ENCODE data around the gene ACAD9. TPM values are rescaled to one million over a fixed set of nuclear protein-coding genes. Genes with fewer than 3 reads are reported as not detected.

Gene ACAD9
- total and polyA plus RNA-seq, 2 of the 13 experiments (the other 11 are each of a cell fraction or from before 2014, with no cell fraction given) = 15.3 to 38.2 TPM

DNA sequence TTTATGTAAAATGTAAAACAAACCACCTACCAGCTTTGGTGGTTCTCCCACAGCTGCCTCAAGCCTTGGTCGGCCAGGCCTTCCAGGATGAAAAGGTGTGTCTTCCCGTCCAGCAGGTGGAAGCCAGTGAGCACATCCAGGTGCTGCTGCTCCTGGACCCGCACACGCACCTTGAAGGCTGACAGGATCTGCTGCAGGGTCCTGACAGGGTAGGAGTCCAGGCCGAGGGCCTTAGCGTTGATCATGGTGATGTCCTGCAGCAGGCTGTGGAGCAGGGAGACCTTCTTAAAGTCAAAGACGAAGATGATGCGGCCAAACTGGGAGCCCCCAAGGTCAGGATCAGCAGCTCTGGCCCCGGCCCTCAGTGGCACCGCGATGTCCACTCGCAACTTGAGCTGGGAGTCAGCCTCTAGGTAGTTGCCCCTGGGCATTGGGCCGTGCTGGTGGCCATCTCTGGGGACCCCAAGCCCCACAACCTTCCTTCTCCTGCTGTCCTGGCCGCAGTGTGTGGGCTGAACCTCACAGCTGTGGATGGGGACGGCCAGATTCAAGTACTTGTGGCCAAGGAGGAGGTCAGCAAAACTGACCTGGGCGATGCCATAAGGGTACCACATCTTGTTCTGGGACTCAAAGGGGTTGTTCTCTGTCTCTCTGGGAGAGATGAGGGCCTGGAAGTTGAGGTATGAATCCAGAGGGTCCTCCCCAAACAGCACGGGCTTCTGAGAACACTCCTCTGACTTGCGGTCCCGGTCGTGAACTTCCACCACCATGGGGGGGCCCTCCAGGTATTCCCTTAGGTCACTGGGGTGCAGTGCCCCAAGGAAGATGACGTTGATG lies 65.8 kb downstream of the ACAD9 start:
- Histone ChIP-seq H3K9me3 (ENCODE audit: low read length) (no peaks in the 10 kb centered on the region), H3K27me3 (ENCODE audit: control insufficient read depth in 1 of 2, insufficient read depth in 2 of 2, low read length in 2 of 2) (peaks cover 0 to 7% of the 10 kb centered on the region in 2 experiments; a peak in 2 of 5 replicates), H3K4me2 (ENCODE audit: low read depth, low read length) (no peak overlapping the region), H3K79me2 (ENCODE audit: insufficient read depth, low read length) (no peaks in the 10 kb centered on the region), H3K4me3 (replicated peaks in 1 of 3; ENCODE audit: insufficient read depth in 1 of 3, low read depth in 2 of 3, low read length in 3 of 3) (no peak overlapping the region), H3K9ac (ENCODE audit: insufficient read depth, low read depth, low read length) (no peak overlapping the region), H3K27ac (ENCODE audit: extremely low read length, insufficient read depth, low read length) (no peak overlapping the region), H4K20me1 (ENCODE audit: insufficient read depth, low read length) (no peaks in the 10 kb centered on the region), H3K4me1 (ENCODE audit: insufficient read depth, low read length) (peaks cover 23% of the 10 kb centered on the region), H2AFZ (ENCODE audit: low read length) (no peak overlapping the region), H3K36me3 (replicated peaks in 1 of 2; ENCODE audit: control insufficient read depth in 1 of 2, insufficient read depth in 2 of 2, low read length in 2 of 2) (no peaks in the 10 kb centered on the region)
- intact Hi-C loops (cut with micrococcal nuclease; ENCODE audit: unreplicated experiment) = loop anchor here (10.0 kb wide), 1 partner anchor 330 kb away; no protein-coding TSS in a partner anchor
- BruUV-seq (replicated peaks) = no TSS peak
- DNase-seq (ENCODE audit: low spot score) = no peak
- ATAC-seq = no peak
- POLR2A ChIA-PET = no interaction called here
- no peak for FAIRE-seq
- in situ Hi-C loops (cut with HindIII; ENCODE audit: extremely low pct_ligation_motif_present, low pct_unique_long_range_greater_than_20kb) = no loop called here
- WGBS (ENCODE audit: low lambda C conversion rate) = 53% methylated on average over 7 of the region's 21 CpGs
- CTCF ChIA-PET (ENCODE audit: low intra/inter-chr PET ratio, low total read pairs) = no interaction called here
- TF ChIP-seq, protein P1, sequence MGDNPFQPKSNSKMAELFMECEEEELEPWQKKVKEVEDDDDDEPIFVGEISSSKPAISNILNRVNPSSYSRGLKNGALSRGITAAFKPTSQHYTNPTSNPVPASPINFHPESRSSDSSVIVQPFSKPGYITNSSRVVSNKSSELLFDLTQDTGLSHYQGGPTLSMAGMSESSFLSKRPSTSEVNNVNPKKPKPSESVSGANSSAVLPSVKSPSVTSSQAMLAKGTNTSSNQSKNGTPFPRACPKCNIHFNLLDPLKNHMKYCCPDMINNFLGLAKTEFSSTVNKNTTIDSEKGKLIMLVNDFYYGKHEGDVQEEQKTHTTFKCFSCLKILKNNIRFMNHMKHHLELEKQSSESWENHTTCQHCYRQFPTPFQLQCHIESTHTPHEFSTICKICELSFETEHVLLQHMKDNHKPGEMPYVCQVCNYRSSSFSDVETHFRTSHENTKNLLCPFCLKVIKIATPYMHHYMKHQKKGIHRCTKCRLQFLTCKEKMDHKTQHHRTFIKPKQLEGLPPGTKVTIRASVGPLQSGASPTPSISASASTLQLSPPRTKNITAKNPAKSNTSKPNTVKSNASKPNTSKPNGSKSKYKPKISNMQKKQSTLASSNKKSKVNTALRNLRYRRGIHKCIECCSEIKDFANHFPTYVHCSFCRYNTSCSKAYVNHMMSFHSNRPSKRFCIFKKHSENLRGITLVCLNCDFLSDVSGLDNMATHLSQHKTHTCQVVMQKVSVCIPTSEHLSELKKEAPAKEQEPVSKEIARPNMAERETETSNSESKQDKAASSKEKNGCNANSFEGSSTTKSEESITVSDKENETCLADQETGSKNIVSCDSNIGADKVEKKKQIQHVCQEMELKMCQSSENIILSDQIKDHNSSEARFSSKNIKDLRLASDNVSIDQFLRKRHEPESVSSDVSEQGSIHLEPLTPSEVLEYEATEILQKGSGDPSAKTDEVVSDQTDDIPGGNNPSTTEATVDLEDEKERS (CRISPR knock-in tag; IDR thresholded peaks at IDR 0.05) = no peak
- no peak for TF ChIP-seq SNAI1 (CRISPR knock-in tag; IDR thresholded peaks at IDR 0.05; ENCODE audit: borderline replicate concordance)
- no peak for TF ChIP-seq PTBP1 (IDR thresholded peaks at IDR 0.05; ENCODE audit: low read depth, low read length, poor library complexity, severe bottlenecking)
- TF ChIP-seq MED13 (CRISPR knock-in tag; IDR thresholded peaks at IDR 0.05) = no peak
- TF ChIP-seq ARHGAP35 (CRISPR knock-in tag; IDR thresholded peaks at IDR 0.05; ENCODE audit: borderline replicate concordance) = no peak
- TF ChIP-seq ZNF703 (CRISPR knock-in tag; IDR thresholded peaks at IDR 0.05; ENCODE audit: borderline replicate concordance) = no peak
- no peak for TF ChIP-seq ZFP37 (CRISPR knock-in tag; IDR thresholded peaks at IDR 0.05; ENCODE audit: borderline replicate concordance)
- no peak for TF ChIP-seq ZNF234 (CRISPR knock-in tag; conservative IDR thresholded peaks at IDR 0.05)
- TF ChIP-seq ZNF605 (CRISPR knock-in tag; IDR thresholded peaks at IDR 0.05) = no peak
- TF ChIP-seq, protein P2, sequence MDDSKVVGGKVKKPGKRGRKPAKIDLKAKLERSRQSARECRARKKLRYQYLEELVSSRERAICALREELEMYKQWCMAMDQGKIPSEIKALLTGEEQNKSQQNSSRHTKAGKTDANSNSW (CRISPR knock-in tag; IDR thresholded peaks at IDR 0.05; ENCODE audit: borderline replicate concordance) = no peak
- TF ChIP-seq, protein P3, sequence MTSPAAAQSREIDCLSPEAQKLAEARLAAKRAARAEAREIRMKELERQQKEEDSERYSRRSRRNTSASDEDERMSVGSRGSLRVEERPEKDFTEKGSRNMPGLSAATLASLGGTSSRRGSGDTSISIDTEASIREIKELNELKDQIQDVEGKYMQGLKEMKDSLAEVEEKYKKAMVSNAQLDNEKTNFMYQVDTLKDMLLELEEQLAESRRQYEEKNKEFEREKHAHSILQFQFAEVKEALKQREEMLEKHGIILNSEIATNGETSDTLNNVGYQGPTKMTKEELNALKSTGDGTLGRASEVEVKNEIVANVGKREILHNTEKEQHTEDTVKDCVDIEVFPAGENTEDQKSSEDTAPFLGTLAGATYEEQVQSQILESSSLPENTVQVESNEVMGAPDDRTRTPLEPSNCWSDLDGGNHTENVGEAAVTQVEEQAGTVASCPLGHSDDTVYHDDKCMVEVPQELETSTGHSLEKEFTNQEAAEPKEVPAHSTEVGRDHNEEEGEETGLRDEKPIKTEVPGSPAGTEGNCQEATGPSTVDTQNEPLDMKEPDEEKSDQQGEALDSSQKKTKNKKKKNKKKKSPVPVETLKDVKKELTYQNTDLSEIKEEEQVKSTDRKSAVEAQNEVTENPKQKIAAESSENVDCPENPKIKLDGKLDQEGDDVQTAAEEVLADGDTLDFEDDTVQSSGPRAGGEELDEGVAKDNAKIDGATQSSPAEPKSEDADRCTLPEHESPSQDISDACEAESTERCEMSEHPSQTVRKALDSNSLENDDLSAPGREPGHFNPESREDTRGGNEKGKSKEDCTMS (CRISPR knock-in tag; conservative IDR thresholded peaks at IDR 0.05) = no peak
- TF ChIP-seq EEA1 (CRISPR knock-in tag; IDR thresholded peaks at IDR 0.05; ENCODE audit: borderline replicate concordance) = no peak
- TF ChIP-seq RCOR2 (CRISPR knock-in tag; IDR thresholded peaks at IDR 0.05) = no peak
- no peak for TF ChIP-seq ZKSCAN1 (IDR thresholded peaks at IDR 0.05; ENCODE audit: low read length)
- TF ChIP-seq HMG20B (CRISPR knock-in tag; conservative IDR thresholded peaks at IDR 0.05) = no peak
- TF ChIP-seq ZNF441 (CRISPR knock-in tag; IDR thresholded peaks at IDR 0.05; ENCODE audit: borderline replicate concordance) = no peak
- no peak for TF ChIP-seq HOXD1 (CRISPR knock-in tag; IDR thresholded peaks at IDR 0.05)
- no peak for TF ChIP-seq MIER2 (CRISPR knock-in tag; IDR thresholded peaks at IDR 0.05)
- no peak for TF ChIP-seq SOX5 (CRISPR knock-in tag; IDR thresholded peaks at IDR 0.05; ENCODE audit: borderline replicate concordance)
- no peak for TF ChIP-seq ZNF546 (CRISPR knock-in tag; conservative IDR thresholded peaks at IDR 0.05)

Measured in HepG2 (cell line).